A204.1 (cell line): Measurements from ENCODE around the gene TTLL8.

ENCODE experiments used
- FAIRE-seq: peaks from 2 replicates; lab custom pipeline; 2012; peaks lifted over from hg19 to GRCh38; lab: Jason Lieb, UNC

The TTLL8 gene

DNA sequence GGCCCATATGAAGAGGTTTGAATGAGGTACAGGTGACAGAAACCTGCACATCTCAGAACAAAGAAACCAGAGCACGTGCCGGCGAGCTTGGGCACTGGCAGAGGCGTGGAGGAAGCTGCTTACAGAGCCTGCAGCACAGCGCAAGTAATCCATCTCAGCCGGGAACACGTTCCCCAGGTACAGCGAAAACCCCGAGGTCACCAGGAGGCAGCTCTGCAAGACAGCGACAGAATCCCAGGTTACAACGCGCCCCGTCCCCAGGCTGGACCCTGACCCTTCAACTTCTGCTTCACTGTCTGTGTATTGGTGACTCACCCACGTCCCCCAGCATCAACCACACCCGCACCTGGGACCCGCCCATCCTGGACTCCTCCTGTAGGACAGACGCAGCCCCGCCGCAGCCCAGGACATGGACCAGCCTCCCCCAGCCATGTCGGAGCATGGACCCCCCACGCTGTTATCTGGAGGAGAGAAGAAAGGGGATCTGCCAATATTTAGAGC lies 24.9 kb upstream of the TTLL8 start:
- no peak for FAIRE-seq

DNA sequence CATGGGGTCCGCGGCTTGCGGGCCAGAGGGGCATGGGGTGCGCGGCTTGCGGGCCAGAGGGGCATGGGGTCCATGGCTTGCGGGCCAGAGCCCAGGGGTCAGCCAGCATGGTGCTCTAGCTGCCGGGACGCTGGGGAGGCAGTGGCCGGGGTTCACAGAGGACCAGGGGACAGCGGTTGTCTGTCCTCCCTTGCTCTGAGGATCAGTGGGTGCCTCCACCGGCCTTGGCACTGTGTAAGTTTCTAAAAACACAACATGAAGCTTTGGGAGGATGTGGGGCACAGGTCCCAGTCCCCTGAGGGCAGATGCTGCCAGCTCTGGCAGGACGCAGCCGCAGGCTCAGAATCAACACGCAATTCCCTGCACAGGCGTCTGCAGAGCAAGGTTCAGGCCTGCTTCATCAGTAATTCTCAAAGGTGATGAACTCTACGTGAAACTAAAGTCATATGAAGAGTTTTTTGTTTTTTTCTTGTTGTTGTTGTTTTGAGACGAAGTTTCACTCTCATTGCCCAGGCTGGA lies 24.2 kb upstream of the TTLL8 start:
- FAIRE-seq = no peak

DNA sequence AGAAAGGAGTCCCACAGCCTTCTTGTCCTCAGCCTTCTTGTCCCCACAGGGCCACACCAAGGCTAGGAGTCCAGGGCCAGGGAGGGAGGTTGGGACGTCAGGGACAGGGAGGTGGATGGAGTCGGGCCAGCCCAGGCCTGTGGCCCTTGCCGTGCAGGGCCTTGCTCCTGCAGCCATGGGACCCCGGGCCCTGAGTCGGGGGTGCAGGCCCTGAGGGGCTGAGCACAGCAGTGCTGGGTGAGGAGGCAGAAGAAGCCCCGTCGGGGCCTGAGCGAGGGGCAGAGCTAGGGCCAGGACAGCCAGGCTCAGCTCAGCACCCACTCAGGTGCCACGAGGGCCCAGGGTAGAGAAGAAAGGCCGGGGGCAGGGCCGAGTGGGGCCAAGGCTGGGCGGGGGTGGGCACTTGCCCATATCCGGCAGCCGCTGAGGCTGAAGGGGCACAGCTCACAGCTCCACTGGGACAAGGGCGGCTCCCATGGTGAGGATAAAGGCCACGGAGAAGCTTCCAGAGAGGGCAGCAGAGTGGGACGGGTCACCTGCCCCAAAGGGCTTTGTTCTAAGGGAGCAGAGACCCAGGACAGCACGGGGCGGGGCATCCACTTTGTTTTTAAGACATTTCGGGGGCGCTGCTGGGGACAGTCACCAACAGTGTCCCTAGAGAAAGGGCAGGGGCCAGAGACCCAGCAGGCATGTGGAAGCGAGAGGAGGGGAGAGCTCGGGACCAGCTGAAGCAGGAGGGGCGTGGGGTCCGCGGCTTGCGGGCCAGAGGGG lies 23.5 kb upstream of the TTLL8 start:
- FAIRE-seq = no peak

DNA sequence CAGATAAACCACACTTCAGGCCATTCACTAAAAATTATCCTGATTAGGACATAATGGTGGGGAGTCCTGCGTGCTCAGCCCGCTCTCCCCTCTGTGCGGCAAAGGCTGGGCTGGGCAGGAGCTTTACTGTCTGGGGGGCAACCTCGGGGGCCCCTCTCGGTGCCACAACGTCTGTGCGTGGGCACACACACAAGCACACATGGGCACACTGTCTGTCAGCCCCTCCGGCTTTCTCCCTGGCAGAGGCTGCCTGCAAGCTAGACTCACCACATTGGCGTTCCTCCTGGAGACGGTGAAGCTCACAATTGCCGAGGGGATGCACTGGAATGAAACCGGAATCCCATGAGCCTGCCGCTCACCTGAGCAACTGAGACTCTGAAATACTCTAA lies 22.0 kb upstream of the TTLL8 start:
- no peak for FAIRE-seq

DNA sequence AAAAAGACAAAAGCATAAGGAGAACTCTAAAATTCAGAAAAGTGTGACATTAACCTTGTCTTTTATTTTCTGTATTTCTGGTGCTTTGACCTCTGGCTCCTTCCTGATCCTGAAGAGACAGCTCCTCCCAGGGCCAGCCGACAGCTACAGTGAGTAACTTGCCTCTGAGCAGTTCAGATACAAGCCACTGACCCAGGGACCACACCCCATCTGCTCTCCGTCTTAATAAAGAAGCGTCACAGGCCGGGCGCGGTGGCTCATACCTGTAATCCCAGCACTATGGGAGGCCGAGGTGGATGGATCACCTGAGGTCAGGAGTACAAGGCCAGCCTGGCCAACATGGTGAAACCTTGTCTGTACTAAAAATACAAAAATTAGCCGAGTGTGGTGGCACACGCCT lies 20.7 kb upstream of the TTLL8 start:
- no peak for FAIRE-seq

DNA sequence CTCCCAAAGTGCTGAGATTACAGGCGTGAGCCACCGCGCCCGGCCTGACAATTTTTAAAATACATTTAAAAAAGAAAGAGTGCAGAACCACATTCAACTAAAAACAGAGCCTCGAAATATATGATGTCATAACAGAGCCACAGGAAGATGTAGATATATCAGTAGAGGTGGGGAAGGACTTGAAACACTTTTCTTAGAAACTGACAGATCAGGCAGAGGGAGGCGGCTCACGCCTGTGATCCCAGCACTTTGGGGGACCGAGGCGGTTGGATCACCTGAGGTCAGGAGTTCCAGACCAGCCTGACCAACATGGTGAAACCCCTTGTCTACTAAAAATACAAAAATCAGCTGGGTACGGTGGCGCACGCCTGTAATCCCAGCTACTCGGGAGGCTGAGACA lies 20.1 kb upstream of the TTLL8 start:
- FAIRE-seq = no peak

DNA sequence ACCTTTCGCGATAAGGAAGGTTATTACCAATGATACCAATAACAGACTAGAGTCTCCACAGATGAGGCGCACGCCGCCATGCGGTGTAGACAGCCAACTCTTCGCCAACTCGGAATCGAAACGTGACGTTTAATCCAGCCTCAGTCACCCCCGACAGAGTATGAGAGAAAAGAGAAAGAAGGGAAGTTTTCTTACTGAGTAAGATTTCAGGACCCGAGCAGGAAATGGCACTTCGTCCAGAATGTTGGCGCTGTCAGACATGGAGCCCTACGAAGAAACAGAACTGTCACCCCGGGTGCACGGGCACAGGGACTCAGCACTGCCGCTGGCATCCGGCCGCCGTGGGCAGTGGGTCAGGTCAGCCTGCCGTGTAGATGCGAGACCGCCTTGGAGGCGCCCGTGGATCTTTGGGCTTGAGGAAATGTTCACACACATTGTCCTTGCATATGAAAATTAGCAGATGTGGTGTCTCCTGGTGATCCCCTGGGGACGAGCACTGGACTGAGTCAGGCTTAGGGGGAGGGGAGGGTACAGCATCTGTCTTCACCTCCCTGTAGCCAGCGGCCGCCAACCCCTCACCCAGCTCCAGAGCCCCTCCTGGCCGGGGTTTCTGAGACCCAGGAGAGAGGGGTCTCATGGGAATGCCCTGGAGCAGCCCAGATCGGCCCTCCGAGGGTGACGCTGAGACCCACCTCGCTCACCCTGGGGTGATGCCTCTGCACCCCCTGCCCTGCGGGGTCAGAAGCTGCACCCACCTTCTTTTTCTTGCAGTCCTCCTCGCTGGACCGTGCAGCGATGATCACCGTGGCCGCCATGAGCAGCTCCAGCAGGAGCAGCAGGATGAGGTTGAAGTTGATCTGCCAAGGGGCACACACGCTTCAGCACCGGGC lies 18.8 kb upstream of the TTLL8 start:
- no peak for FAIRE-seq

DNA sequence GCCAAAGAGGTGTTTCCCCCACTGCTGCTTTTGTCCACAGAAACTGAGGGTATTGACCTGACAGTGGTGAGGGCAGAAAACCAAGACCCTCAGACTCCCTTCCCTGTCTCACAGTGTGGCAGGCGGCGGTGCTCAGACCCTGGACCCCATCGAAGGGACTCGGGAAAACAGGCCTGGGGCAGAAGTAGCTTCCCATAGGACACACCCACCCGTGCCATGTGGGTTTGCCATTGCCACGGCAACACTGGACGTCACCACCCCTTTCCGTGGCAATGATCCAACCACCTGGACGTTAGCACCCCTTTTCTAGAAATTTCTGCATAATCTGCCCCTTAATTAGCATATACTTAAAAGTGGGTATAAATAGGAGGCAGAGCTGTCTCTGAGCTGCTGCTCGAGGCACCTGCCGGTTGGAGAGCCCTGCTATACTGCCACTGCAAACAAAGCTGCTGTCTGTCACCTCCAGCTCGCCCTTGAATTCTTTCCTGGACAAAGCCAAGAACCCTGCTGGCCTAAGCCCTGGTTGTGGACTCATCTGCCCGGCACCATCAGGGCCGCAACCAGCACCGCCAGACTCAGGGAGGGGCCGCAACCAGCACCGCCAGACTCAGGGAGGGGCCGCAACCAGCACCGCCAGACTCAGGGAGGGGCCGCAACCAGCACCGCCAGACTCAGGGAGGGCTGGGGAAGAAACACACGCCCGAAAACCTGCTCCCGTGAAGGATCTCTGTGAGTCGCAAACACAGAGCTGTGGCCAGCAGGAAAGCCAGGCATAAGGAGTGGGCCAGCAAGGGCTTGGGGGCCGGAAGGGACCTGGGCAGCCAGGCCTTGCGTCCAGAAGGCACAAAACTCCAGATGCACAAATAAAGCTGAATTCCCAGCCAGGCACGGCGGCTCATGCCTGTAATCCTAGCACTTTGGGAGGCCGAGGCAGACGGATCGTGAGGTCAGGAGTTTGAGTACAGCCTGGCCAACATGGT lies 16.7 kb upstream of the TTLL8 start:
- FAIRE-seq = no peak

DNA sequence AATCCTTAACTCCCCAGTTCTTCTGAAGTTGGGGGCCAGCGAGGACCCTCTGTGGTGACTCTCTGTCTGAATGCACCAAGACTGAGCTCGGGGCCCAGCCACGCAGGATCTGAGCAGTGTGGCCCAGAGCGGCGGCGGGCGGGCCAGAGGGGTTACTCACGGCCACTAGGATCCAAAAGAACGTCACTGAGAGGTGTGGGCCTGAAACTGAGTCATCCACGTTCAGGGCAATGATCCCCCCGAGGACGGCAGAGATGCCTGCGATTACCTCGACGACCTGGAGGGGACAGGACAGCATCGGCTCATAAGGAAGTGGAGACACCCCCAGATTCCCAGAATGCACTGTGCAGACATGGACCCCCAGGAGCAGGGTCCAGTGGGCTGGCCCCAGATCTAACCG lies 16.0 kb upstream of the TTLL8 start:
- FAIRE-seq = no peak

DNA sequence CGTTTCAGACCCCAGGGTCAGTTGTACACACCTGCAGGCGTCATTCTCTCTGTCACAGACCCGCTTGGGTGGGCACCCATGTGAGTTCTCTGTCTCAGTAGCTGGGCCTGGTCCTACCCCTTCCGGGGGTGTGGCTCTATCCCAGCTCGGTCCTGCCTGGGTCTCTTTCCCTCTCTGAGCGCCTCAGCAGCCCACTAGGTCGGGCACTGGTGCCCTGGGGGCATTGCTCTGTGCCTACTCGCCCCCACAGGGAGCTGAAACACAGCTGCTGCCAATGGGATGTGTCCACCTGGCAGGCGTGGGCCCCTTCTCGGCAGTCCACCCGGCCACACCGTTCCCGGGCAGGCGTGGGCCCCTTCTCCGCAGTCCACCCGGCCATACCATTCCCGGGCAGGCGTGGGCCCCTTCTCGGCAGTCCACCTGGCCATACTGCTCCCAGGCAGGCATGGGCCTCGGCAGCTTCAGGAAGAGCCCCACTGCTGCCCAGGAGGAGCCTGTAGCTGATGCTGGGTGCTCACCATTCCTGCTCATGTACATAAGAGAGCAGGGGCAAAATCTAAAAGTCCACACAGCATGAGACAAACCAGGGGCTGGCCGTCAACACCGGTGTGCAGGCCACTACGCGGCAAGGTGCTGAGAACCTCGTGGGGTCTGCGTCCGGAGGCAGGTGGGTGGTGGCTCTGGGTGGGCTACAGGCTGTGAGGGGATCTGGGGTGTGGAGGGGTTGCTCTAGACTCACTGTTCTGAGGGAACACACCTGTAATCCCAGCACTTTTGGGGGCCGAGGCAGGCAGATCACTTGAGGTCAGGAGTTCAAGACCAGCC lies 14.8 kb upstream of the TTLL8 start:
- no peak for FAIRE-seq

DNA sequence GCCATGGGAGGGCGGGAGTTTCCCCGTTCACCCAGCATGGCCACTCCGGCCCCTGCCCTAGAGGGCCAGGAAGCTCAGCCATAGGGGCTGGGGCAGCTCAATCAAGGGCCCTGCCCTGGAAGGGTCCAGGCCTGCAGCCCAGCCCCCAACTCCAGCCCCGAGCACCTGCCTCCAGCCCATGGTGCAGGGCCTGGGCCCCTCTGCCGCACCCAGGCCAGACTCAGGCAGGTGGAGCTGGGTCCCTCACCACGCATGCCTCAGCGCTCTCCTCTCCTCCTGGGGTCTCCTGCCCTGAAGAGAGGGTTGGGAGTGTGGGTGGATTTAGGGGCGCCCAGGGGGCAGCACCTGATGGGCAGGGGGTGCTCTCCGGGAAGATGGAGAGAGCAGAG lies 14.1 kb upstream of the TTLL8 start:
- FAIRE-seq = no peak

DNA sequence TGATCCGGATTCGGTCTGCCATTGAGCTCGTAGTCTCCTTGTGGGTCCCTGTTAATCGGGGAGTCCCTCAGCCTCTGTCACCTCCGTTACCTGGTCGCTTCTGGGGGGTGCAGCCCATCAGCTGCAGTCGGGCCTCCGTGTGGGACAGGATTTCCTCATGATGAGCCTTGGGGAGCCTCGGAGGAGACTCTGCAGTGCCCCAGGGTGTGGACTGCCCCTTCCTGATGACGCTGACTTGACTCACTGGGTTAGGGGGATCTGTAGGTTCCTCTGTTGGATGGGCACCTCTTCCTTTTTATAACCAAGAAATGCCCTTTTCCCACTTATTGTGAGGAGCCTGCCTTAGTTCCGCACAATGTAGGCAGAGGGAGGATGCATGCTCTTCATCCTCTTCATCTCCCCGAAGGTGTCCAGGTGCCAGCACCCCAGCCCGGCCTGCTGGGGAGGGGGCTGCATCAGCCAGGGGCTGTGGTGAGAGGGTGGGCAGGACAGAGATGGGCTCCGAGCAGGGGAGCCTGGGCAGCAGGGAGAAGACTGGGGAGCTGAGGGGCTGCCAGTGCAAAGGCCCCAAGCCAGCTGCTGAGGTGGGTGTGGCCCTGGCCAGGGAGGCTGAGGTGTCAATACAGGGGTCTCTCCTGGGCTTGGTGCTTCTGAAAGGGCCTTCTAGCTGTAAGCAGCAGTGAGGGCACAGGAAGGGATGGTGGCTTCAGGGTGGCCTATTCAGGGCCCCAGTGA lies 13.5 kb upstream of the TTLL8 start:
- no peak for FAIRE-seq

DNA sequence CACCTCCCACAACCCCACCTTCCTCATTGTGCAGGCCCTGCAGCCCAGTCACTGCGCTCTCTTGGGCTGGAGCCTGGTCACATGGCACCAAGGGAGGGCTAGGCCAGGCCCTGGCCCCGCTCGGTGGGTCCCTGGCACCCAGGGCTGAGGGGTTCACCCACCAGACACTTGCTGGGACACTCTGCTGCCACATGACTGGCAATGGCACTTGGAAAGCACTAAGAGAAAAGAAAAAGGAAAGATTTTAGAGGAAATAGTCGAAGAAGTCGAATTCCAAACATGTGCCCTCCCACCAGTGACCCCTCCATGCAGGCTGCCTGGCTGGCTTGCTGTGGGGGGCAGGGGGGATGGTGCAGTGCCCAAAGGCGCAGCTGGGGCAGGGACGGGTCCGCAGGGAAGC lies 12.3 kb upstream of the TTLL8 start:
- no peak for FAIRE-seq

DNA sequence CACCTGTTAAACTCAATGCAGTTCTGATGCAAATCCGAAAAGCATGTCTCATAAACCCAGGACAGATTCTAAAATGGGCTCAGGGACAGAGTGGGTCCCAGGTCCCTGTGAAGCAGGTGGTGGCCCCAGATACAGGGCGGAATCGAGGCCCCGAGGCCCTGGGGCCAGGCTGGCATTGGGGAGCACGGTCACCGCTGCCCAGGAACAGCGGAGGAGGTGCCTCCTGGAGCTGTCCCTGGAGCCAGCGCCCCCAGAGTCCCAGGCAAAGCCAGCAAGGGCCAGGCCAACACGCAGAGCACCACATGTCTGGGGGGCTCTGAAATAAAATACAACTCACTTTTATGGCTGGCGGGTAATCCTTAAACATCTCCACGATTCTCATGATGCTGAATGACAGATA lies 10.0 kb upstream of the TTLL8 start:
- no peak for FAIRE-seq

DNA sequence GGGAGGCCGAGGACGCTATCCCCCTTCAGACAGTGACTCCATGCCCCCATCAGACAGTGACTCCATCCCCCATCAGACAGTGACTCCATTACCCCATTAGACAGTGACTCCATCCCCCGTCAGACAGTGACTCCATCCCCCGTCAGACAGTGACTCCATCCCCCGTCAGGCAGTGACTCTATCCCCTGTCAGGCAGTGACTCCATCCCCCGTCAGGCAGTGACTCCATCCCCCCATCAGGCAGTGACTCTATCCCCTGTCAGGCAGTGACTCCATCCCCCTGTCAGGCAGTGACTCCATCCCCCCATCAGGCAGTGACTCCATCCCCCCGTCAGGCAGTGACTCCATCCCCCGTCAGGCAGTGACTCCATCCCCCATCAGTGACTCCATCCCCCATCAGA lies 9.1 kb upstream of the TTLL8 start:
- no peak for FAIRE-seq

DNA sequence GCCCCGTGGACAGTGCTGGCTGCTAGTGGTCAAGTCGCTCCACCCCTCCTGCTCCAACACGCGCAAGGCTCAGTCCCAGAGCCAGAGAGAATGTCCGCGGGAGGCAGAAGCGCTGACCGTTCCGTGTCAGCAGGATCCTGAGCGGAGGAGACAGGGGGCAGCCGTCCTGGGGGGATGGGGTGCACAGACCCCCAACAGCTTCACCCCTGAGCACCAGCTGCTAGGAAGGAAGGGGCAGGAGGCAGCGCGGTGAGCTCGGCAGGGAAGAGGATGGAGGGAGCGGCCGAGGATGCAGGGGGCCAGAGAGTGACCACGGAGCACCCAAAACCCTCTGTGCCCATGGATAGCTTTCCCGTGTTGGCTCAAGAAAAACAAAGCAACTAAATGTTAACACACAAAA lies 6.4 kb upstream of the TTLL8 start:
- FAIRE-seq = no peak

DNA sequence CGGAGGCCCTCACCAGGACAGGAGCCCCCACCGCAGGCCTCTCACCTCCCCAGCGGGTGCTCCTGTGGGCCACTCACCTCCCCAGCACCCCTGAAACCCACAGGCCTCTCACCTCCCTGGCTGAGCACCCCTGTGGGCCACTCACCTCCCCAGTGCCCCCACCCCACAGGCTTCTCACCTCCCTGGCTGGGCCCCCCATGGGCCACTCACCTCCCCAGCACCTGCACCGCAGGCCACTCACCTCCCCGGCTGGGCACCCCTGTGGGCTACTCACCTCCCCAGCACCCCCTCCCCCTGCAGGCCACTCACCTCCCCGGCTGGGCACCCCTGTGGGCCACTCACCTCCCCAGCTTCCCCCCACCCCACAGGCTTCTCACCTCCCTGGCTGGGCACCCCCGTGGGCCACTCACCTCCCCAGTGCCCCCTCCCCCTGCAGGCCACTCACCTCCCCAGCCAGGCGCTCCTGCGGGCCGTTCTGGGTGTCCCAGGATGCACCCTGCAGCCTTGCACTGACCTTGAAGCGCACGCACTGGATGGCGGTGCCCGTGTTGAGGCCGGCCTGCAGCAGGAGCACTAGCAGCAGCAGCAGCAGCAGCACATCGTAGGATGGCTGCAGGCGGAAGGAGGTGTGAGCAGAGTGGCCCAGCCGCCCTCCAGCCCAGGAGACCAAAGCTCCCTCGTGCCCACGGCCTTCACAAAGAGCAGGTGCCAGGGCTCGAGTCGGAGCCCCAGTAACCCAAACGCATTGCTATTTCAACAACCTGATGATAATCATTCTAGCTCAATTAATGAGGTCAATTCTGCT lies 5.7 kb upstream of the TTLL8 start:
- no peak for FAIRE-seq

DNA sequence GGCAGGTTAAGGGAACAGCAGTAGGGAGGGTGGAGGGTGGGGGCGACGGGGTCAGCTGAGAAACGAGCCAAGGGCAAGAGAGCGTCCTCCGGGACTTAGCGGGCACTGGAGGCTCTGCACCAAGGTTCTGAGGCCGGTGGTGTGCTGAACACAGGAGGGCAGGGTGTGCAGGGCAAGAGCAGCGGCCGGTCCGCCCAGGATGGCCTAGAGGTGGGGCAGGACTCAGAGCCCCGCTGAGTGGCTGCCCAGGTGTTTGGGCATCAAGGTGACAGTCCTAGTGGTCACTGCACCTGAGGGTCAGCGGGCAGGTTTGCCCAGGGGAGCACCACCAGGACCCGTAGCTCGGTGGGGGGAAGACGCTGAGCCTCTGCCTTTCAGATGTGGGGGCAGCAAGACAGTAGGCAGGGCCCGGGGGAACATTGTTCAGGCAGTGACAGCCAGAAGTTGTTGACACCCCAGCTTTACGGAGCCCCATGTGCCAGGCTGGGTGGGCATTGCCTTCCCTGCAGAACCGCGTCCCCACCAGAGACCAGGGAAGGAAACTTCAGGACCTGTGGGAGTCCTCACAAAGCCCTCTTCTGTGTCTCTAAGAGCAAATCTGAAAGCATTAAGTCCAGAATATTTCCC lies 4.5 kb upstream of the TTLL8 start:
- no peak for FAIRE-seq

DNA sequence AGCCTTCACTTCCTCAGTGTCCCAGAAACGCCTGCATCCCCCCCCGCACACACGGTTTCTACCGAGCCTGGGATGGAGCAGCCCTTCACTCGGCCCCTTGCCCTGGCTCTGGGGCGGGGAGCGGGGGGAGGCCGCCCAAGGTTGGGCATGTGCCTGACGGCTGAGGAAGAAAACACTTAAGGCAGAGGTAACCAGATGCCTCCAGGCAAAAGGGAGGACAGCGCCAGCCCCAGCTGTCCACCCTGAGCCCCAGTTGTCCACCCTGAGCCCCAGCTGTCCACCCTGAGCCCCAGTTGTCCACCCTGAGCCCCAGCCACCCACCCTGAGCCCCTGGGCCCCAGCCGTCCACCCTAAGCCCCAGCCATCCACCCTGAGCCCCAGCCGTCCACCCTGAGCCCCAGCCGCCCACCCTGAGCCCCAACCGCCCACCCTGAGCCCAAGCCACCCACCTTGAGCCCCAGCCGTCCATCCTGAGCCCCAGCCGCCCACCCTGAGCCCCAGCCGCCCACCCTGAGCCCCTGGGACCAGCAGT lies 3.8 kb upstream of the TTLL8 start:
- FAIRE-seq = no peak
